Activated CD8-positive, alpha-beta memory T cell treated with anti-CD3 and anti-CD28 coated beads for 1 hour (primary cell): ENCODE data around the gene COQ8A.
A peak's percentile ranks its signal among the peaks of the same experiment; 100 is the strongest.

Source experiments
- DNase-seq, 2 donors: peaks; one replicate each; pipeline ENCODE4 v3.0.0-alpha.2; 2020; ENCODE audit warnings: low read depth in 1 of 2; ENCODE audit errors: extremely low read depth in 1 of 2

The COQ8A gene

DNA sequence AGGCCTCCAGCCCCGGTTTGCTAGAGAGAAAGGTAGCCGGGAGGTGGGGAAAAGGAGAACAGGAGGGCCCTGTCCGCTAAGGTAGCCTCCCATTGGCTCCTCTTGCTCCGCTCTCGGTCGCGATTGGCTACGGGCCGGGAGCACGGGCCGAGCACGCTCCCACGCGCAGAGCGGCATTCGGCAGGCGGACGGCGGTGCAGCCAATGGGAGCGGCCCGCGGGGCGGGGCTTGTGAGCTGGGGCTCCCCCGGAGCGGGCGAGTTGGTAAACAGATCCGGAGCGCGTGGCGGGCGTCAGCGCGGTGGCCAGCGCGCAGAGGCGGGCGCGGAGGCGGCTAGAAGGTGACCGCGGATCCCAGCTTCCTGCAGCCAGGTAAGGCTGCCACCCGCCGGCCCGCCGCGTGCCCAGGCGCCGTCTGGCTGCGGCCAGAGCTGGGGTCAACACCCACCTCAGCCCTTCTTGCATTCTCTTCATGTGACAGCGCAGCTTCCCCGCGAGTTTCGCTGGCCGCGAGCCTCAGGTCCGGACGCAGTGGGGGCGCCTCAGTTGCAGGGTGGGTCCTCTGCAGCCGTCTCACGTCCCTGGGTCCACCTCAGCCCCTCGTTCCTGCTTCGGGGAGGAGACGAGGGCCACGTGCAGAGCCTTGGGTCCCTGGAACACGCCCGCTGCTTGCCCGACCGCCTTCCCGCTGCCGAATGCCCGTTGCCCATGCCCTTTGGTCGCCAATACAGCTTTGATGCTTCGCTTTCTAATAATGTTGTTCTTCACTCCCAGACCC is at the start of gene COQ8A:
COQ8A (plus strand) TSS at position 266 of the 777 bp plus-strand sequence. CDS start 21,092 bp downstream, outside the sequence.
- DNase-seq: peak; percentile 94 to 99

DNA sequence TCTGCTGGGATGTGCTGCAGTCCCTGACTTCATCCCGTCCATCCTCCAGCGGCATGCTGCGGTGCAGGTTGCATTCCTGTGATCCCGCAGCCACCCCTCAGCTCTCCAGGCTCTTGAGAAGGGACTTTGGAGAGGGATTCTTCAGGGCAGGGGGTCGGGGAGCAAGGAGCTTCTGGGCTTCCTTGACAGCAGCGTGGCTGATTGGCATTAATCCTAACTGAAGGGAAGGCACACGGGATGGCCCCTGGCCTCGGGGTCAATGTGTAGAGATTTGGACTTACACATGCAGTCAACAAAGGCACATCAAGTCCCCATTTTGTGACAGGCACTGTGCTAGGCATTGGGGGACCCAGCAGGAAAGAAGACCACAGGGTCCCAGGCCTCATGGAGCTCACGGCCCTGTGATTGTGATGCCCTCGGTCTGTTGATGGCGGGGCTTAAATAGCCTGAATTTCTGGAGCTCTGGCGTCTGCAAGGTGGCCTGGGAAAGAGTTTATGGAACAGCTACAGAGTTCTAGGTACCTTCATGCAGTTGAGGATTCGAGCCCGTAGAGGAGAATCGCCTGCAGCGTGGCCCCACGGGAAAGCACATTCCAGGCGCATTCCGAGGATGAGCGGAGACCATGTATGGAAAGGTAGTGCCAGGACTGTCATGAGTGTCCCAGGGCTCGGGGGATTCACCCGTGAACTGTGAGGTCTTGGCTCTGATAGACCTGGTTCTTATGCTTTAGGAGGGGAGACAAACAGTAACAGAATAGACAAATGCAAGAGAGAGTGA is 49.6 kb upstream of the COQ8A start:
- DNase-seq: no peak

DNA sequence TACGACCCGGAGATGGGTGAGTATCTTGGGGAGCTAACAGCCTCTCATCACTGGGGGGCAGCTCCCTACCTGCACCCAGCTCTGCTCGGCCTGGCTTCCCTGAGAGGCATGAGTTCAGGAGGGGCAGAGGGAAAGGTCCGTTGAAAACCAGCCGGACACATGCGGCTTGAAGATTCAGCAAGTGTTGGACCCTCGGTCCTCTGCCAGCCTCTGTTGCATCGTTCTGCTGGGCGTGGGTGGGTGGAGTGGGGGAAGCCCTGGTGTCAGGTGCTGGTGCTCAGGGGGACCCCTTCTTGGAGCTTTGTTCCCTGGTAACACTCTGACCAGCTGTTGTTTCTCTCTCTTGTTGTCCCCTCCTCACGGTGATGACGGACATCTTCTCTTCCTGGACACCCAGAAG is 48.7 kb upstream of the COQ8A start:
- DNase-seq: no peak

DNA sequence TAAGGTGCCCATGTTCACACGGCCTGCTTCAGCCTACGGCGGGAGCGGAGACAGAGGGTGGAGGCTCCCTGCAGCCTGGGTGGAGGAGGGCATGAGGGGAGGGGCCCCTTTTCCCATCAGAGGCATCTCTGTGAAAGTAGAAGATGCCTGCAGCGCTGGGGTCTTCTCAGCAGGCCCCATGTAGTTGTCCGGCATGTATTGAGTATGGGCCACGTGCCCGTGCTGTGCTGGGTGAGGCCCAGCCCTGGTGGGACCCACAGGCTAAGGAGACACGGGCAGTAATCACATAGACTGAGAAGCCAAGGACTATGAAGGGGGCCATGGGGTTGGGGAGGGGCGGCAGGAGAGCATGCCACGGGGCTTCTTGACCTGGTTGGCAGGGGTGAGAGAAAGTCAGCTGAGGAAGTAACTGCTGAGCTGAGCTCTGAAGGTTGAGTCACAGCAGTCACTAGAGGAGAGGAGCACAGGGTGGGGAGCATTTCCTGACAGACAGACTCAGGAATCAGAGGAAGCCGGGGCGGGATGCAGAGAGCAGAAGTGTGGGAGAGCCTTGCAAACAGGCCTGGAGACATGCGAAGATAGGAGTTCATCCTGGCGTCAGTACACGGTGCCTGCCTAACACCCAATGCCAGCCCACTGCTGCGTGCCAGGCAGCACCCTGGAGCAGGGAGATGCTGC is 48.1 kb upstream of the COQ8A start:
- DNase-seq: no peak

DNA sequence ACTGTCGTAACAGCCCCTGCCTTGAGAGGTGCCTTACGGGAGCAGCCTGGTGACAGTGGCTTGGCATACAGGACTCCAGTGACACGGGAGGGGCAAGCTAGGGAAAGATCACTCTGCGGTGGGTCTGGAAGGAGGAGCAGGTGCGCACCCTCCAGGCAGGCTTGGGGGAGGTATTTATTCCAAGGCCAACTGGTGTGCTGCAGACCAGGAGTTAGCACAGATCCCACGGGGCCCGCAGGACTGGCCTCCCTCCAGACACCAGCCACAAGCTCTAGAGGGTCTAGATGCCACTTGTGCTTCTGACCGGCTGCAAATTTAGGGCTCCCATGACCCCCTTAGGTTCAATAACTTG is 47.6 kb upstream of the COQ8A start:
- DNase-seq: no peak

DNA sequence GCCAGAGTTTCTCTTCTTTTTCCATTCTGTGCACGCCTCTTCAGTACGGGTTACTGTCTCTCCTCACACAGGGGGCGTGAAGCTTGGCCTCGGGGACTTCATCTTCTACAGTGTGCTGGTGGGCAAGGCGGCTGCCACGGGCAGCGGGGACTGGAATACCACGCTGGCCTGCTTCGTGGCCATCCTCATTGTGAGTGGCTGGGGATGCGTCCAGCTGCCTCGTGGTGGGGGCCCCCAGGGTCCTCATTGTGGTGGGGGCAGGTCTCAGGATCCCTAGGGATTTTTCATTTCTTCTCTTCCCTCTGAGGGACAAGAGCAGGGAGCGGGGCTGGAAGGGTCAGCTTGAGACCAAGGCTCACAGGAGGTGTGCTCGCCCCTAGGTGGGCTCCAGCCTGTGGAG is 46.2 kb upstream of the COQ8A start:
- DNase-seq: no peak

DNA sequence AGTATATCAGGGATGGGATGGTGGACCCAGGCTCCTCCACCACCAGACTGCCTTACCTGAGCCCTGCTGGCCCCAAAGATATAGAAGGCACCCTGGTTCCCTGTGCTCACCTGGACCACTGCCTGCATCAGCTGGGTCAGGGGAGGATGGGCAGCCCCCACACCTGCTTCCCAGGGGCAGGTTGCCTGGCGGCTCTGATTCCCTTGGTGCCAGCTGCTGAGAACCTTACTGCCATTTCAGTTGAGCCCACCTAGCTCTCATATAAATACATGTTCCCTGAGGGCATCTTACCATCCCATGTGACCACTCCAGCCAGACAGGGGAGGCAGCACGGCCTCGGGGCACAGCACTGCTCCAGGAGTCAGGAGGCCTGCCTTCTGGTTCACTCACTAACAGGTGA is 45.3 kb upstream of the COQ8A start:
- no peak for DNase-seq

DNA sequence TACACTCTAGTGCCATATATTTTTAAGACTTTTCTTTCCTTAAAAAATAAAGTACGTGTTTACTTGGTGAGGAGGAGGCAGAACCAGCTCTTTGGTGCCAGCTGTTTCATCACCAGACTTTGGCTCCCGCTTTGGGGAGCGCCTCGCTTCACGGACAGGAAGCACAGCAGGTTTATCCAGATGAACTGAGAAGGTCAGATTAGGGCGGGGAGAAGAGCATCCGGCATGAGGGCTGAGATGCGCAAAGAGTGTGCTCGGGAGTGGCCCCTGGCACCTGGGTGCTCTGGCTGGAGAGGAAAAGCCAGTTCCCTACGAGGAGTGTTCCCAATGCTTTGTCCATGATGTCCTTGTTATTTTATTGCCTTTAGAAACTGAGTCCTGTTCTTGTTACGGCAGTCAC is 44.5 kb upstream of the COQ8A start:
- no peak for DNase-seq

DNA sequence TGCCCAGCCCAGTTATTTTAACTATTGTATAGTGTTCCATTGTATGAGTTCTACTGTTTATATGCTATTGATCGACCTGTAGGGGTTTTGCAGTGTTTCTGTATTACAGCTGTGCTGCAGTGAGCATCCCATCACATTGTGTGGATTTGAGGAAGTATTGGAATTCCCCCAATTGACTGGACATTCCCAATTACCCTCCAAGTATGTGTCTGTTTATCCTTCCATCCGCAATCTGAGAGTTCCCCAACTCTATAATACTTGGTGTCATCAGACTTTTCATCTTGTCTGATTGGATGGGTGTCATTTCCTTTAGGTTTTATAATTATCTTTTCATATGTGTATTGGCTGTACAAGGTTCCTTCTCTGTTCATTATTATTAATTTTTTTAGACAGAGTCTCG is 41.8 kb upstream of the COQ8A start:
- no peak for DNase-seq

DNA sequence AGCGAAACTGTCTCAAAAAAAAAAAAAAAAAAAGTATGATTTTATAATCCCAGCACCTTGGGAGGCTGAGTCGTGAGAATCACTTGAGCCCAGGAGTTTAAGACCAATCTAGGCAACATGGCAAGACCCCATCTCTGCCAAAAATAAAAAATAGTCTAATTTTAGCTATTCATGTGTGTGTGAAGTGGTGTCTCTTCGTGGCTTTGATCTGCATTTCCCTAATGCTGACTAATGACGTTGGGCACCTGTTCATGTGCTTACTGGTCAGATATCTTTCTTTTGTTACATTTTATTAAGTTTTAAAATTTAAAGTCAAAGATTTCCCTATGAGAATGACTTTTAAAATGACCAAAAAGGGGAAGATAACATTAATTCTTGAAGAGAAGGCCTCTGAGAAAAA is 38.7 kb upstream of the COQ8A start:
- no peak for DNase-seq

DNA sequence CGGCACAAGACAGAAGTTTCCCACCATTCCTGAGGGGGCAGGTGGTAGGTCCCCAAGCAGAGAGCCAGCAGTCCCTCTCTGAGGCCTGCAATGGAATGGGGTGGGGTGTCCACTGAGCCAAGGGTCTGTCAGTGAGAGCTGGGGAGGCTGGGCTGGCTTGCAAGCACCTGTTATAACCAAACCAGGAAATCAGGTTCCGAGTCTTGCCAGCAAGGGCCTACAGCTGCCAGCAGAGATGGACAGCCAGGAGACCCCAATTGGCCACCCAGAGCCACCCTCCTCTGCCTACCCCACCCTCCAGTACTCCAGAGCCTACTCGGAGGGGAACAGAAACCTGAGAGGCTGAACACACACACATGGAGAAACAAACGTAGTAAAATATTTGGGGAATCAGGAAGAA is 37.5 kb upstream of the COQ8A start:
- no peak for DNase-seq

DNA sequence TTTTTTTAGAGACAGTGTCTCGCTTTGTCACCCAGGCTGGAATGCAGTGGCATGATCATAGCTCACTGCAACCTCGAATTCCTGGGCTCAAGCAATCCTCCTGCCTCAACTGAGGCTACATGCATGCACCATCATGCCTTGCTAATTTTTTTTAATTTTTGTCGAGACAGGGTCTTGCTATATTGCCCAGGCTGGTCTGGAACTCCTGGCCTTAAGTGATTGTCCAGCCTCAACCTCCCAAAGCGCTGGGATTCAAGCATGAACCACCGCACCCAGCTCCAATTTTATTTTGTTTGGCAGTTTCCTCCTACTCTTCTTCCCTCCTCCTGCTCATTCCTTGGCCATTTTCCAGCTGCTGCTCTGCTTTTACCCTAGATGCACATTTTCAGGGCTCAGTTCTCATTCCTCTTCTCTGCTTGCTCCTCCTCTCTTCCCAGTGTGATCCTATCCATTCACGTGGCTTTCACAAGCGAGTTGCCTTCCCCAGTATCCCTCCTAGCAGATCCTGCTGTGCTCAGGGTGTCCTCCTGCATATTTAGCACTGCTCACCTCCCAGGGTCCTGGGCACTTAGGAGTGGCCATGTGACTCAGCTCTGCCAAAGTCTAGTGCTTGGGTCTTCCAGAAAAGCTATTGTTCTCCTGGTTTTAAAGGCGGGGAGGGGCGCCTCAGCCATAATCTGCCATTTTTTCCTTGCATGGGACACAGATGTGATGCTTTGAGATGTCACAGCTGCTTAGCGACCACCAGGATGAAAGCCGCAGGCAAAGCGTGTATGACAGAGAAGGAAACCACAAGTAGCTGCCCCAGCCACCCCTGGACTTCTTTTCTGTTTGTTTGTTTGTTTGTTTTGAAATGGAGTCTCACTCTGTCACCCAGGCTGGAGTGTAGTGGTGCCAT is 36.0 kb upstream of the COQ8A start:
- DNase-seq: no peak

DNA sequence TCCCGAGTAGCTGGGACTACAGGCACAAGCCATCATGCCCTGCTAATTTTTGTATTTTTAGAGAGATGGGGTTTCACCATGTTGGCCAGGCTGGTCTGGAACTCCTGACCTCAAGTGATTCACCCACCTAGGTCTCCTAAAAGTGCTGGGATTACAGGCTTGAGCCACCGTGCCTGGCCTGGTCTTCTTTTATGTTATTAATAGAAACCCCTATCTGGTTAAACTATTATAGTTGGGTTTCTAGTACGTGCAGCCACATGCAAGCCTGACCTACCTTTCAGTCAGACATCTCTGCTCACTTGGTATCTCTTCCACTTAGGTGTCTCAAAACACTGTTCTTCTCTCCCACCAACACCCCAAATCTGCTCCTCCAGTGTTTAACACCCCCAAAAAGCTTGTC is 35.3 kb upstream of the COQ8A start:
- DNase-seq: no peak

DNA sequence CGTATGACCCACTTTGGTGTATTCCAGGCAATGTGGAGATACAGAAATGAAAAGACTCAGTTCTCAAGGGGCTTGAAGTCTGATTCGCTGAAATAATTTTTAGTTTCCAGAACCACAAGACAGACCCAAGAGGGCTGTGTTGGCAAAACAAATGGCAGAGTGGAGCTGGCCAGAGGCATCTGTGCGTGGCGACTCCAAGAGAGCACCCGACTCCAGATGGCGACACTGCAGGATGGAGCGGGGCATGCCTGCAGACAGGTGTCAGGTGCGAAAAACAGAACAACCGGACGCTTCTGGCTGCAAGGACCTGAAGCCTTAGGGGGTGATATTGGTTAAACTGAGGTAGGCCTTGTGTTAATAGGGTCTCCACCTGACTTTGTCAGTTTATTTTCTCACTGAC is 31.7 kb upstream of the COQ8A start:
- DNase-seq: no peak

DNA sequence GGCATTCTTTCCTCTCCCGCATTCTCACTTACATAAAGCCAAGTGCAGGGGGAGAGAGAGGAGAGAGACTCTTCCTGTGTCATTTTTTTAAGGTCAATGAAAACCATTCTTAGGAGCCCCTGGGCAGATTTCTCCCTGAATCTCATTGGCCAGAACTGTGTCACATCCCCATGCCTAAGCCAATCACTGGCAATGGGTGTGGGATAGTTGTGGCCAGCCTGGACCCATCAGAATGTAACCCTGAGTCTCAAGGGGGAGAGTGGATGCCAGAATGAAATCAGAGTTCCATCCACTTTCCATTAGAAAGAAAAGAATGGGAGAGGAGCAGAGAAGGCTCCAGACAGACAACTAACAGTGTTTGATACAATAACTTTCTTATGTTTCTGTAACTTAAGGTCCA is 31.2 kb upstream of the COQ8A start:
- no peak for DNase-seq

DNA sequence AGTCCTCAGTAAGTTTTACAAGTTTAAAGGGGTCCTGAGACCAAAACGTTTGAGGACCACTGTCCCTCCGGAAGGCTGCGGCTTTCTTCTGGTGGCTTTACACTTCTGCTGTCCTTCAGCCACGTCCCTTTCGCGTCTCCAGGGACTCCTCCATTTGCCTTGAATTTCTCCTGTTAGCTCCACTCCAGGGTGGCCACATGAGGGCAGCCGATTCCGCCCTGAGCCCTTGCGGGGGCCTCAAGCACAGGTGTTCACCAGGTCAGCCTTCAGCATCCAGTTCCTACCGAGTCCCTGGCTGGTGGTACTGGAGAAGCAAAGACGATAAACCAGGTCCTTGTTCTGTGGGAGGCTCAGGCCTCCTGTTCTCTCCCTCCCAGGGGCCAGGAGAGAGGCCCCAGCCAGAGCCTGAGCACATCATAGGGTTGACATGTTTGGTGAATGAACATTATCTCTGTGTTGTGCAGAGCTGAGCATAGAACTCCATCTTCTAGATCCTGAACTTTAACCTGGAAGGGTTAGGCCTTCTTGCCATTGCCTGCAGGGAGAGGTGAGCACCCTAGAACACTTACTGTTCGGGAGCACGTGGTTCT is 27.4 kb upstream of the COQ8A start:
- peak in 1 of 2 donors; percentile 22 for DNase-seq

DNA sequence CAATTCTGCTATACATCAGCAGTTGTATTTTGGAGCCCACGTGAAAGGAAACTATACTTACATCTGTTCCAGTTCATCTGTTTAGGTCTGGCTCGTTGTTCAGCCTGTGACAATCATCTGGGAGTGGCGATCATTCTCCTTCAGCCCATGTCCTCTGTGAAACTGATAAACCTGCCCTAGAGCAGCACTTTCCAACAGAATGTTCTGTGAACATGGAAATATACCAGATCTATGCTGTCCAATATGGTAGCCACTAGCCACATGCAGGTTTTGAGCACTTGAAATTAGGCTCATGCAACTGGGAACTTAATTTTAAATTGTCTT is 24.5 kb upstream of the COQ8A start:
- no peak for DNase-seq

DNA sequence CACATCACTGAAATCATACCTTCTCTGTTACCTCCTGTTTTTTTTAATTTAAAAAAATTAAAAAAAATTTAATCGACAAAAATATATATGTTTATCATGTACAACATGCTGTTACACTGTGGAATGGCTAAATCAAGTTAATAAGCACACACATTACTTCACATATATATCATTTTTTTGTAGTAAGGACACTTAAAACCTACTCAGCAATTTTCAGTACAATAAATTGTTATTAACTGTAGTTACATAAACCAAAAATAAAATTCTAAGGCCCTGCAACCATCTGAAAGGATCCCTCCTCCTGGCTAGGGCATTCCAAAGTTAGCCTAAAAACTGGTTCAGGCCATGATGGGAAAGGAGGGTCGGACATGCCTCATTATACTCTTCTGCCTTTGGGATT is 23.6 kb upstream of the COQ8A start:
- no peak for DNase-seq

DNA sequence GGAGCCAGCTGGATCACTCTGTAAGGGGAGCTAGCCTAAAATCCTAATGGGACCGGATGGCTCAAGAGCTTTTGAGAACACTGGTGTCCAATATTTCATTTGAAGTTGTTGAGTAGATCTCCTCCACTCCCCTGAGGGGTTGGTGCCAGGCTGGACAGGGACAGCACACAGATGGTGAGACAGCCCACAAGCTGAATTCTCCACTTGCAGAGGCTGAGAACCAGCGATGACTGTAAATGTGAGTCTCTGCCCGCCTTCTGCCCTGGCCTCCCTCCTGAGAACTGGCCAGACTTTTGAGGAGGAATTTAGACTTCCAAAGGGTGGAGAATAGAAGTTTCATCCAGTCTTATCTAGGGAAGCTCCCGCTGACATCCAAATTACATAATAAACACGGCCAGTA is 20.5 kb upstream of the COQ8A start:
- no peak for DNase-seq

DNA sequence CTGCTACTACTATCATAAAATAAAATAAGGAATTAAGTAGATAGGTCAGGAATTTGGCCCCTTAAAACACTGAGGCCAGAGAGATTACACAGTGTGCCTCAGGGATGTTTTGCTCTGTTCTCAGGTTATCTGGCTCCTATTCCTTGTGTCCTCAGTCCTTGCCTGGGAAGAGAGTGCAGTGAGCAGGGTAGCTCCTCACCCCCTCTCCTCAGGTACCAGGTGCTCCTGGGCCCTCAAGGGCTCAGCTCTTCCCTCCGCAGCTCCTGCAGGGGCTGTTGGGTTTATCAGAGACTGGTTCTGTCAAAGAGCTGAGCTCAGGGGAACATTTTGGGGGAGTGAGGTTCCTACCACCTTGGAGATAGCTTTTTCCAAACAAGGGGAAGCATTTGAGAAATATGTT is 20.1 kb upstream of the COQ8A start:
- no peak for DNase-seq

DNA sequence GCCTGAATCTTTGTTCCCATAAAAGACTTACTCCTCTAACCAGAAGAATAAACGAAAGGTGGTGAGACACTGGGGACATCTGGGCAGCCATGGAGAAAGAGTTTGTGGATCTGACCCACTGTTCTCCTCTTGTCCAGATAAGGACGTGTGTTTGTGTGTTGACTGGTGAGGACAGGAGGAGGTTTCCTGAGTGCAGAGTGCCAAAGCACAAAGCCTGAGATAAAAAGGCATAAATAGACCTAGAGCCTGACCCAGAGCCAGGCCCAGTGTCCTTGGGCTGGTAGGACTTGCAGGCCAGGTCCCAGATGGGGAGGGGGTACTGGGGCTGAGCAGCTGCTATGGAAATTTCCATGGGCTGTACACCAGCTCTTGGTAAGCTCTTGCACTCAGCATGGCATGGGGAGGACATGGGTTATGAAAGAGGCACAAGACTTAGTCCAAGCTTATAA is 19.6 kb upstream of the COQ8A start:
- no peak for DNase-seq
